Spleen (tissue), 11 donors: ENCODE data around the gene ZMIZ1. TPM values are rescaled to one million over a fixed set of nuclear protein-coding genes. Genes with fewer than 3 reads are reported as not detected.

Experiments
- DNase-seq: peaks from one replicate; pipeline ENCODE4 v3.0.0-alpha.2; 2020
- H3K27ac ChIP-seq, 8 donors: fragments of 200-600 bp; sonication (generic) in 7 of 8; 1 replicate in 4 of 8; 2 replicates in 4 of 8; pipeline versions ENCODE4 v1.5.0 to v1.8.0; 2016 to 2021; ENCODE audit warnings: inconsistent platforms in 4 of 8, mild to moderate bottlenecking in 4 of 8, moderate library complexity in 1 of 8
- H3K27me3 ChIP-seq, 7 donors: fragments of 200-600 bp; sonication (generic) in 6 of 7; replicated peaks in 1 of 7; 1 replicate in 4 of 7; 2 replicates in 3 of 7; pipeline versions ENCODE4 v1.5.0 to v1.8.0; 2016 to 2021; ENCODE audit warnings: inconsistent platforms in 3 of 7, mild to moderate bottlenecking in 1 of 7
- H3K36me3 ChIP-seq, 6 donors: fragments of 200-600 bp; sonication (generic) in 5 of 6; 1 replicate in 4 of 6; 2 replicates in 2 of 6; pipeline versions ENCODE4 v1.5.0 to v1.8.0; 2016 to 2021; ENCODE audit warnings: inconsistent platforms in 2 of 6
- H3K4me1 ChIP-seq, 6 donors: fragments of 200-600 bp; sonication (generic) in 5 of 6; 1 replicate in 3 of 6; 2 replicates in 3 of 6; pipeline versions ENCODE4 v1.5.0 to v1.8.0; 2016 to 2021; ENCODE audit warnings: inconsistent platforms in 3 of 6
- H3K4me3 ChIP-seq, 8 donors: fragments of 200-600 bp; sonication (generic) in 7 of 8; 1 replicate in 4 of 8; 2 replicates in 4 of 8; pipeline versions ENCODE4 v1.5.0 to v1.8.0; 2016 to 2021; ENCODE audit warnings: inconsistent platforms in 4 of 8, mild to moderate bottlenecking in 4 of 8, moderate library complexity in 2 of 8
- H3K9me3 ChIP-seq, 8 donors: fragments of 200-600 bp; sonication (generic) in 7 of 8; 1 replicate in 4 of 8; 2 replicates in 4 of 8; pipeline versions ENCODE4 v1.5.0 to v1.8.0; 2016 to 2021; ENCODE audit warnings: inconsistent platforms in 4 of 8
- CTCF ChIP-seq, 11 experiments: fragments of 200-600 bp in 7 of 11; fragments of 450-650 bp in 4 of 11; sonication (generic) in 4 of 11; IDR thresholded peaks in 8 of 11; conservative IDR thresholded peaks in 3 of 11; 1 replicate in 7 of 11; 2 replicates in 4 of 11; pipeline versions ENCODE4 v1.4.0 to v1.8.0; 2016 to 2021; ENCODE audit warnings: antibody characterized with exemption in 11 of 11, inconsistent platforms in 4 of 11, mild to moderate bottlenecking in 1 of 11
- POLR2A ChIP-seq, 3 donors: fragments of 450-650 bp; IDR thresholded peaks; one replicate each; pipeline ENCODE4 v1.5.1; 2017; ENCODE audit warnings: antibody characterized with exemption in 3 of 3, mild to moderate bottlenecking in 1 of 3
- POLR2AphosphoS5 ChIP-seq, 3 donors: sonication (generic); formaldehyde crosslinking; IDR thresholded peaks; one replicate each; pipeline ENCODE4 v1.5.1; 2017; ENCODE audit warnings: antibody characterized with exemption in 3 of 3
- WGBS, 5 donors: extraction: QIAGEN DNeasy Blood & Tissue Kit in 3 of 5; methylation state at CpG; one replicate each; pipeline versions ENCODE4 v1.1.5 to v1.1.7; 2013 to 2018; 5-methylcytosine and 5-hydroxymethylcytosine counted together
- intact Hi-C: fragments of 100-400 bp; cut with DNase I; formaldehyde crosslinking; loops from one replicate; pipeline ENCODE4 v1.15.0; 2023; ENCODE audit warnings: low total_unique reads
- polyA plus RNA-seq, 3 donors: library from polyadenylated mRNA; stranded (reverse); fragments of 200-250 nt; gene quantifications; one replicate each; pipeline ENCODE4 v1.2.1, GENCODE V29; 2013
- total RNA-seq, 7 donors: library from RNA; depleted of rRNA in 3 of 7; stranded (reverse); fragments of >200 nt in 3 of 7; fragmentation: NEBNext Ultra II Directional in 4 of 7; extraction: Animal tissue kit (Norgen Biotek cat#: 25700) in 4 of 7; gene quantifications; one replicate each; pipeline versions ENCODE4 v1.1.0 to v1.2.1, GENCODE V29; 2016 to 2021
- donor health status: healthy with polysubstance abuse.
- donor health status: DM: no; HTN: no; CAD: no; lungs with moderate emphysema.
- donor health status: DM: no; HTN: no; CAD: no.
- donor health status: Bipolar disorder and iron deficiency.
- donor health status: healthy.
- donor health status: DM: no; HTN: no; CAD: no.
- donor health status: DM: yes; HTN: yes; CAD: no.

ZMIZ1 gene
- total and polyA plus RNA-seq, 10 donors = 10.7 to 210 (median 125) TPM

- Histone ChIP-seq H3K4me3 (no peak overlapping the region), H3K27me3 (no peaks in the 10 kb centered on the region), H3K36me3 (peaks cover 6 to 75% (median 63%) of the 10 kb centered on the region in 6 donors), H3K4me1 (peaks cover 18 to 55% (median 29%) of the 10 kb centered on the region in 6 donors), H3K27ac (no peak overlapping the region), H3K9me3 (no peaks in the 10 kb centered on the region)
- peak; percentile 58 for DNase-seq
- 84 to 90% (median 86%) methylated on average over 6 to 8 of the region's 8 CpGs for WGBS, 5 donors
- intact Hi-C loops = no loop called here
- TF ChIP-seq POLR2AphosphoS5 (IDR thresholded peaks at IDR 0.05) = no peak
- no peak for TF ChIP-seq POLR2A (IDR thresholded peaks at IDR 0.05)
- TF ChIP-seq CTCF (IDR thresholded peaks at IDR 0.05 in 8 of 11, conservative IDR thresholded peaks at IDR 0.05 in 3 of 11) = no peak
Observed at GRCh38 chr10:79313320-79313719, 244.6 kb downstream of the ZMIZ1 start.

- Histone ChIP-seq H3K36me3 (peaks cover 4 to 69% (median 57%) of the 10 kb centered on the region in 6 donors), H3K27me3 (no peaks in the 10 kb centered on the region)
- whole genome bisulfite sequencing, 5 donors = 83 to 90% (median 89%) methylated on average over 11 of the region's 11 CpGs
Observed at GRCh38 chr10:79313911-79314439, 245.2 kb downstream of the ZMIZ1 start.

GRCh38 chr10:79314761-79315601 is 246.2 kb downstream of the ZMIZ1 start:
- intact Hi-C loops = no loop called here
- peaks cover 3 to 59% (median 47%) of the 10 kb centered on the region in 6 donors for H3K36me3 ChIP-seq
- no peak for TF ChIP-seq CTCF (IDR thresholded peaks at IDR 0.05 in 8 of 11, conservative IDR thresholded peaks at IDR 0.05 in 3 of 11)
- TF ChIP-seq POLR2AphosphoS5 (IDR thresholded peaks at IDR 0.05) = peak in 2 of 3 donors; percentile 55 to 61
- peaks cover 18 to 55% (median 36%) of the 10 kb centered on the region in 6 donors for H3K4me1 ChIP-seq
- no peak overlapping the region for H3K27ac ChIP-seq
- no peaks in the 10 kb centered on the region for H3K9me3 ChIP-seq
- peak; percentile 74 for DNase-seq
- H3K4me3 ChIP-seq = no peak overlapping the region
- no peaks in the 10 kb centered on the region for H3K27me3 ChIP-seq
- WGBS, 5 donors = 89 to 95% (median 91%) methylated on average over 25 of the region's 25 CpGs

More at GRCh38 chr10:79313911-79314439, 245.2 kb downstream of the ZMIZ1 start:
- DNase-seq = peak; percentile 75
- TF ChIP-seq POLR2AphosphoS5 (IDR thresholded peaks at IDR 0.05) (peak in 2 of 3 donors; percentile 56 to 77), CTCF (IDR thresholded peaks at IDR 0.05 in 8 of 11, conservative IDR thresholded peaks at IDR 0.05 in 3 of 11) (no peak), POLR2A (IDR thresholded peaks at IDR 0.05) (no peak)
- Histone ChIP-seq H3K4me3 (no peak overlapping the region), H3K9me3 (no peaks in the 10 kb centered on the region), H3K27ac (no peak overlapping the region), H3K4me1 (peaks cover 18 to 55% (median 35%) of the 10 kb centered on the region in 6 donors)
- intact Hi-C loops = no loop called here

GRCh38 chr10:79315602-79315920 is 246.8 kb downstream of the ZMIZ1 start:
- DNase-seq = no peak
- intact Hi-C loops = no loop called here
- WGBS, 5 donors = 79 to 88% (median 86%) methylated on average over 11 of the region's 11 CpGs
- Histone ChIP-seq H3K4me3 (no peak overlapping the region), H3K9me3 (no peaks in the 10 kb centered on the region), H3K4me1 (peaks cover 18 to 59% (median 36%) of the 10 kb centered on the region in 6 donors), H3K27ac (no peak overlapping the region), H3K27me3 (no peaks in the 10 kb centered on the region), H3K36me3 (peaks cover 3 to 53% (median 41%) of the 10 kb centered on the region in 6 donors)
- TF ChIP-seq POLR2A (IDR thresholded peaks at IDR 0.05) (no peak), POLR2AphosphoS5 (IDR thresholded peaks at IDR 0.05) (peak in 2 of 3 donors; percentile 2 to 32)
